IMR-90 (cell line): ENCODE data around the gene MAP2. TPM values are rescaled to one million over a fixed set of nuclear protein-coding genes. Genes with fewer than 3 reads are reported as not detected.

Experiments used
- ATAC-seq: fragments of 200-7000 bp; cut with Tn5 transposase; 2 replicates; pipeline ENCODE4 v1.9.1; 2020; ENCODE audit warnings: low read depth, mild to moderate bottlenecking, moderate library complexity
- BruUV-seq: library from RNA; stranded (reverse); fragments of 400-500 nt; replicated peaks from 2 replicates; lab custom pipeline; 2021; lab: Mats Ljungman, UMichigan
- CTCF ChIA-PET: fragments of 300-600 bp; formaldehyde crosslinking; extraction: SDS; loops from one replicate; lab custom pipeline; 2021; ENCODE audit warnings: antibody characterized with exemption; lab: Yijun Ruan, JAX
- POLR2A ChIA-PET: fragments of 300-600 bp; sonication (Branson Sonifier 250); formaldehyde crosslinking; loops from one replicate; lab custom pipeline; 2022; ENCODE audit warnings: antibody characterized with exemption; ENCODE audit not compliant: unreplicated experiment; lab: Charles Lee
- DNase-seq: peaks from one replicate; pipeline ENCODE4 v3.0.0; 2013
- H2AFZ ChIP-seq: replicated peaks from 2 replicates; pipeline ENCODE3; 2013; ENCODE audit warnings: low read length, mild to moderate bottlenecking; ENCODE audit not compliant: poor library complexity
- H2AK5ac ChIP-seq: 2 replicates; pipeline ENCODE4 v1.6.1; 2013; ENCODE audit warnings: low read depth, low read length, inconsistent platforms
- H2AK9ac ChIP-seq: replicated peaks from 2 replicates; pipeline ENCODE3; 2013; ENCODE audit warnings: mild to moderate bottlenecking, low read depth, low read length, moderate library complexity; ENCODE audit not compliant: poor library complexity
- H2BK120ac ChIP-seq: 2 replicates; pipeline ENCODE4 v1.6.1; 2013; ENCODE audit warnings: low read depth, low read length, inconsistent platforms
- H2BK15ac ChIP-seq: 3 replicates; pipeline ENCODE4 v1.6.1; 2013; ENCODE audit warnings: low read depth, low read length, inconsistent platforms
- H2BK20ac ChIP-seq: 2 replicates; pipeline ENCODE4 v1.6.1; 2013; ENCODE audit warnings: low read depth, mild to moderate bottlenecking, inconsistent platforms, low read length, moderate library complexity
- H2BK5ac ChIP-seq: 2 replicates; pipeline ENCODE4 v1.6.1; 2013; ENCODE audit warnings: mild to moderate bottlenecking, low read depth, low read length, inconsistent platforms; ENCODE audit not compliant: poor library complexity, severe bottlenecking
- H3K14ac ChIP-seq: replicated peaks from 2 replicates; pipeline ENCODE4 v1.6.1; 2013; ENCODE audit warnings: low read depth, low read length, inconsistent platforms
- H3K18ac ChIP-seq: 2 replicates; pipeline ENCODE4 v1.6.1; 2013; ENCODE audit warnings: low read depth, low read length, control low read depth
- H3K23ac ChIP-seq: 2 replicates; pipeline ENCODE4 v1.6.1; 2013; ENCODE audit warnings: low read depth, low read length, inconsistent platforms
- H3K27ac ChIP-seq: 2 replicates; pipeline ENCODE4 v1.5.1; 2013; ENCODE audit warnings: mild to moderate bottlenecking, control low read depth, low read length; ENCODE audit not compliant: insufficient read depth
- H3K27me3 ChIP-seq: 2 replicates; pipeline ENCODE4 v1.6.1; 2013; ENCODE audit warnings: low read length; ENCODE audit not compliant: control insufficient read depth, insufficient read depth
- H3K36me3 ChIP-seq: 2 replicates; pipeline ENCODE4 v1.6.1; 2013; ENCODE audit warnings: low read length, mixed read lengths; ENCODE audit not compliant: control insufficient read depth, insufficient read depth
- H3K4ac ChIP-seq: 2 replicates; pipeline ENCODE4 v1.6.1; 2013; ENCODE audit warnings: low read depth, low read length, inconsistent platforms
- H3K4me1 ChIP-seq: 2 replicates; pipeline ENCODE4 v1.6.1; 2013; ENCODE audit warnings: low read length, mixed read lengths; ENCODE audit not compliant: control insufficient read depth, insufficient read depth
- H3K4me2 ChIP-seq: 2 replicates; pipeline ENCODE4 v1.6.1; 2013; ENCODE audit warnings: low read depth, mild to moderate bottlenecking, control low read depth, low read length, moderate library complexity
- H3K4me3 ChIP-seq: 2 replicates; pipeline ENCODE4 v1.5.1; 2013; ENCODE audit warnings: low read depth, mild to moderate bottlenecking, control low read depth, low read length, moderate library complexity; ENCODE audit not compliant: insufficient read depth
- H3K56ac ChIP-seq: 2 replicates; pipeline ENCODE4 v1.6.1; 2013; ENCODE audit warnings: low read length, inconsistent platforms; ENCODE audit not compliant: insufficient read depth; ENCODE audit errors: extremely low read depth
- H3K79me1 ChIP-seq, 2 experiments: 2 replicates each; pipeline ENCODE4 v1.6.1; 2013; ENCODE audit warnings: low read length in 2 of 2, inconsistent platforms in 1 of 2, low read depth in 1 of 2
- H3K9ac ChIP-seq: 2 replicates; pipeline ENCODE4 v1.6.1; 2013; ENCODE audit warnings: low read depth, low read length, control low read depth
- H3K9me1 ChIP-seq: 2 replicates; pipeline ENCODE4 v1.6.1; 2013; ENCODE audit warnings: low read length, inconsistent platforms; ENCODE audit not compliant: insufficient read depth
- H3K9me3 ChIP-seq: 2 replicates; pipeline ENCODE4 v1.6.1; 2013; ENCODE audit warnings: low read length; ENCODE audit not compliant: control insufficient read depth, insufficient read depth
- H4K20me1 ChIP-seq: 2 replicates; pipeline ENCODE4 v1.6.1; 2013; ENCODE audit warnings: low read length, inconsistent platforms; ENCODE audit not compliant: insufficient read depth
- H4K5ac ChIP-seq: 2 replicates; pipeline ENCODE4 v1.6.1; 2013; ENCODE audit warnings: mild to moderate bottlenecking, low read depth, low read length, control low read depth
- H4K8ac ChIP-seq, 2 experiments: 2 replicates each; pipeline ENCODE4 v1.6.1; 2013; ENCODE audit warnings: low read depth in 2 of 2, low read length in 2 of 2, control low read depth in 1 of 2, inconsistent platforms in 1 of 2
- H4K91ac ChIP-seq: 2 replicates; pipeline ENCODE4 v1.6.1; 2013; ENCODE audit warnings: low read depth, low read length, inconsistent platforms; ENCODE audit not compliant: insufficient read depth
- CEBPB ChIP-seq: IDR thresholded peaks from 2 replicates; pipeline ENCODE4 v1.6.1; 2012; ENCODE audit warnings: low read depth, low read length, improper control_type of control experiment
- FOS ChIP-seq: fragments of 150-350 bp; IDR thresholded peaks from 2 replicates; pipeline ENCODE4 v1.6.1; 2016; ENCODE audit warnings: low read depth, low read length
- MAFK ChIP-seq: IDR thresholded peaks from 2 replicates; pipeline ENCODE4 v1.6.1; 2012; ENCODE audit warnings: low read depth, low read length, improper control_type of control experiment
- POLR2A ChIP-seq: IDR thresholded peaks from 2 replicates; pipeline ENCODE4 v1.6.1; 2012; ENCODE audit warnings: mild to moderate bottlenecking, low read depth, low read length
- RFX5 ChIP-seq: IDR thresholded peaks from 2 replicates; pipeline ENCODE4 v1.8.0; 2012; ENCODE audit warnings: low read depth, mild to moderate bottlenecking, low read length, moderate library complexity
- SMC3 ChIP-seq: fragments of 150-350 bp; IDR thresholded peaks from 2 replicates; pipeline ENCODE4 v1.6.1; 2016; ENCODE audit warnings: low read depth, mild to moderate bottlenecking, antibody characterized with exemption, low read length, moderate library complexity
- dilution Hi-C: fragments of 300-500 bp; cut with HindIII; formaldehyde crosslinking; loops from one replicate; pipeline ENCODE4 v1.14.3; 2018; ENCODE audit warnings: low sequenced_read_pairs; ENCODE audit not compliant: unreplicated experiment
- in situ Hi-C: fragments of 300-500 bp; cut with MboI; formaldehyde crosslinking; loops from 3 replicates; pipeline ENCODE4 v1.14.3; 2019; ENCODE audit warnings: low sequenced_read_pairs, inconsistent platforms, mixed read lengths
- intact Hi-C: fragments of 100-400 bp; cut with micrococcal nuclease; formaldehyde crosslinking; loops from 2 replicates; pipeline ENCODE4 v1.10.0; 2022
- polyA plus RNA-seq, 3 experiments: library from polyadenylated mRNA; depleted of rRNA; stranded (reverse); fragments of >200 nt; gene quantifications; 2 replicates each; pipeline ENCODE4 v1.2.3, GENCODE V29; 2012; ENCODE audit warnings: low replicate concordance in 1 of 3
- total RNA-seq: library from RNA; depleted of rRNA; stranded (reverse); fragments of >200 nt; gene quantifications from 2 replicates; pipeline ENCODE4 v1.2.3, GENCODE V29; 2012
- TF ChIP-seq, protein P1 (sequence below): fragments of 150-350 bp; IDR thresholded peaks from 2 replicates; pipeline ENCODE4 v1.6.1; 2016; ENCODE audit warnings: low read depth, mild to moderate bottlenecking, low read length, moderate library complexity, borderline replicate concordance
- TF ChIP-seq, protein P2 (sequence below): conservative IDR thresholded peaks from 2 replicates; pipeline ENCODE4 v1.5.1; 2012; ENCODE audit warnings: mild to moderate bottlenecking, low read depth, low read length, improper control_type of control experiment
- TF ChIP-seq, protein P3 (sequence below): fragments of 150-350 bp; IDR thresholded peaks from 2 replicates; pipeline ENCODE4 v1.6.1; 2017; ENCODE audit warnings: mild to moderate bottlenecking, antibody characterized with exemption, low read length, low read depth

MAP2 gene
- total and polyA plus RNA-seq, 2 of the 4 experiments (the other 2 are of a cell fraction) = 0.29 to 0.36 TPM

DNA sequence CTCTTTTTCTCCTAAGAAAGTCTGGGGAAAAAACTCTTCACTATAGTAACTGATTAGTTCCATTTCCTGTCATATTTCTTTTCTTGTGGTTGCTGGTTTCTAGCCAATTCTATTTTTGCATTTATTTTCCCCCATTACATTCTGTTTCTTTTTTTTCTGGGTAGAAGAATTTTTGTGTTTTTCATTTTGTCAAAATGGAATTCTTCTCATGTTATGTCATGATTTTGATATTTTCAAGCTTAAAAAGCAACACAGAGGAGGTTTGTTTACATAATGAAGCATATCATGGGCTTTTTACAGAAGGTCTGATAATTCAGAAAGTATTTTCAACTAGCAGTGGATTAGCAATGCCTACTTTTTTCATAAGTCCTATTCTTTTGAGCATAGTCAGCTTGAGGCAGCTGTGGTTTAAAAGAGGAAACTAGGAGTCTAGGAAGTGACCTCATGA lies 102.0 kb downstream of the MAP2 start:
- Histone ChIP-seq H3K9me3 (no peaks in the 10 kb centered on the region), H4K8ac (no peak overlapping the region), H4K20me1 (no peaks in the 10 kb centered on the region), H2AK5ac (no peak overlapping the region), H3K56ac (no peak overlapping the region), H3K9me1 (peaks cover 4% of the 10 kb centered on the region), H3K4ac (no peak overlapping the region), H4K5ac (no peak overlapping the region), H2AFZ (no peak overlapping the region), H2BK20ac (no peak overlapping the region), H2BK15ac (no peak overlapping the region), H3K18ac (no peak overlapping the region), H3K9ac (no peak overlapping the region), H2BK5ac (peak overlapping the region; percentile 36), H3K4me2 (no peak overlapping the region), H3K23ac (no peak overlapping the region), H2BK120ac (no peak overlapping the region), H3K27ac (no peak overlapping the region), H3K27me3 (no peaks in the 10 kb centered on the region), H2AK9ac (no peak overlapping the region), H3K14ac (no peak overlapping the region), H4K91ac (no peak overlapping the region), H3K4me1 (0 out of 2 replicates have a peak, but pooled peaks cover 1% of the 10 kb centered on the region), H3K79me1 (no peaks in the 10 kb centered on the region), H3K36me3 (no peaks in the 10 kb centered on the region), H3K4me3 (no peak overlapping the region)
- in situ Hi-C loops = no loop called here
- ChIA-PET POLR2A (no interaction called here), CTCF (interaction anchor here (1.8 kb wide), 1 partner anchor 102 kb away, joined by 5 read pairs; the partner anchor contains the start of gene MAP2)
- dilution Hi-C loops = no loop called here
- peak; percentile 90 for ATAC-seq
- TF ChIP-seq POLR2A (no peak), RFX5 (no peak), SMC3 (no peak), FOS (no peak), CEBPB (0 out of 2 replicates have a peak, but pooled peaks have one; percentile 3), MAFK (peak; percentile 53)
- TF ChIP-seq, protein P1, sequence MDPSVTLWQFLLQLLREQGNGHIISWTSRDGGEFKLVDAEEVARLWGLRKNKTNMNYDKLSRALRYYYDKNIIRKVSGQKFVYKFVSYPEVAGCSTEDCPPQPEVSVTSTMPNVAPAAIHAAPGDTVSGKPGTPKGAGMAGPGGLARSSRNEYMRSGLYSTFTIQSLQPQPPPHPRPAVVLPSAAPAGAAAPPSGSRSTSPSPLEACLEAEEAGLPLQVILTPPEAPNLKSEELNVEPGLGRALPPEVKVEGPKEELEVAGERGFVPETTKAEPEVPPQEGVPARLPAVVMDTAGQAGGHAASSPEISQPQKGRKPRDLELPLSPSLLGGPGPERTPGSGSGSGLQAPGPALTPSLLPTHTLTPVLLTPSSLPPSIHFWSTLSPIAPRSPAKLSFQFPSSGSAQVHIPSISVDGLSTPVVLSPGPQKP = no peak
- TF ChIP-seq, protein P2, sequence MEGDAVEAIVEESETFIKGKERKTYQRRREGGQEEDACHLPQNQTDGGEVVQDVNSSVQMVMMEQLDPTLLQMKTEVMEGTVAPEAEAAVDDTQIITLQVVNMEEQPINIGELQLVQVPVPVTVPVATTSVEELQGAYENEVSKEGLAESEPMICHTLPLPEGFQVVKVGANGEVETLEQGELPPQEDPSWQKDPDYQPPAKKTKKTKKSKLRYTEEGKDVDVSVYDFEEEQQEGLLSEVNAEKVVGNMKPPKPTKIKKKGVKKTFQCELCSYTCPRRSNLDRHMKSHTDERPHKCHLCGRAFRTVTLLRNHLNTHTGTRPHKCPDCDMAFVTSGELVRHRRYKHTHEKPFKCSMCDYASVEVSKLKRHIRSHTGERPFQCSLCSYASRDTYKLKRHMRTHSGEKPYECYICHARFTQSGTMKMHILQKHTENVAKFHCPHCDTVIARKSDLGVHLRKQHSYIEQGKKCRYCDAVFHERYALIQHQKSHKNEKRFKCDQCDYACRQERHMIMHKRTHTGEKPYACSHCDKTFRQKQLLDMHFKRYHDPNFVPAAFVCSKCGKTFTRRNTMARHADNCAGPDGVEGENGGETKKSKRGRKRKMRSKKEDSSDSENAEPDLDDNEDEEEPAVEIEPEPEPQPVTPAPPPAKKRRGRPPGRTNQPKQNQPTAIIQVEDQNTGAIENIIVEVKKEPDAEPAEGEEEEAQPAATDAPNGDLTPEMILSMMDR = no peak
- TF ChIP-seq, protein P3, sequence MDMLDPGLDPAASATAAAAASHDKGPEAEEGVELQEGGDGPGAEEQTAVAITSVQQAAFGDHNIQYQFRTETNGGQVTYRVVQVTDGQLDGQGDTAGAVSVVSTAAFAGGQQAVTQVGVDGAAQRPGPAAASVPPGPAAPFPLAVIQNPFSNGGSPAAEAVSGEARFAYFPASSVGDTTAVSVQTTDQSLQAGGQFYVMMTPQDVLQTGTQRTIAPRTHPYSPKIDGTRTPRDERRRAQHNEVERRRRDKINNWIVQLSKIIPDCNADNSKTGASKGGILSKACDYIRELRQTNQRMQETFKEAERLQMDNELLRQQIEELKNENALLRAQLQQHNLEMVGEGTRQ = no peak
- BruUV-seq = no TSS peak
- intact Hi-C loops = loop anchor here (1.0 kb wide), 1 partner anchor 30 kb away; no protein-coding TSS in a partner anchor
- peak; percentile 94 for DNase-seq
